Activated naive CD8-positive, alpha-beta T cell treated with anti-CD3 and anti-CD28 coated beads, Interleukin-2, amount 10 ng/mL, durations not matched to agents 7 days and 5 days (primary cell): ENCODE results near the gene UTF1. TPM values are rescaled to one million over a fixed set of nuclear protein-coding genes. Genes with fewer than 3 reads are reported as not detected.

ENCODE experiments used
- ATAC-seq: fragments of 150-1000 bp; cut with Tn5 transposase; one replicate; pipeline ENCODE4 v1.10.0; 2021; ENCODE audit warnings: low read depth, moderate library complexity
- POLR2A ChIA-PET: fragments of 350-600 bp; sonication (Branson Sonifier 250); formaldehyde crosslinking; loops from one replicate; lab custom pipeline; 2021; ENCODE audit warnings: antibody characterized with exemption; lab: Charles Lee
- DNase-seq: peaks from one replicate; pipeline ENCODE4 v3.0.0; 2021
- H3K27ac Mint-ChIP-seq: one replicate; pipeline ENCODE4 v1.8.0; 2022; ENCODE audit warnings: mild to moderate bottlenecking, mixed read lengths
- H3K27me3 Mint-ChIP-seq: one replicate; pipeline ENCODE4 v1.8.0; 2022; ENCODE audit warnings: mild to moderate bottlenecking, moderate library complexity, mixed read lengths
- H3K36me3 Mint-ChIP-seq: one replicate; pipeline ENCODE4 v1.8.0; 2021; ENCODE audit warnings: mild to moderate bottlenecking, mixed read lengths
- H3K4me1 Mint-ChIP-seq: one replicate; pipeline ENCODE4 v1.8.0; 2021; ENCODE audit warnings: mixed read lengths
- H3K4me3 Mint-ChIP-seq: one replicate; pipeline ENCODE4 v1.8.0; 2022; ENCODE audit warnings: mild to moderate bottlenecking, moderate library complexity, mixed read lengths
- H3K9me3 Mint-ChIP-seq: one replicate; pipeline ENCODE4 v1.8.0; 2021; ENCODE audit warnings: mixed read lengths
- total RNA-seq, 2 experiments: library from RNA; stranded (reverse); gene quantifications; one replicate each; pipeline ENCODE4 v1.2.3, GENCODE V29; 2021

UTF1 gene
- total RNA-seq, 2 experiments from 2014 or later: not detected

DNA sequence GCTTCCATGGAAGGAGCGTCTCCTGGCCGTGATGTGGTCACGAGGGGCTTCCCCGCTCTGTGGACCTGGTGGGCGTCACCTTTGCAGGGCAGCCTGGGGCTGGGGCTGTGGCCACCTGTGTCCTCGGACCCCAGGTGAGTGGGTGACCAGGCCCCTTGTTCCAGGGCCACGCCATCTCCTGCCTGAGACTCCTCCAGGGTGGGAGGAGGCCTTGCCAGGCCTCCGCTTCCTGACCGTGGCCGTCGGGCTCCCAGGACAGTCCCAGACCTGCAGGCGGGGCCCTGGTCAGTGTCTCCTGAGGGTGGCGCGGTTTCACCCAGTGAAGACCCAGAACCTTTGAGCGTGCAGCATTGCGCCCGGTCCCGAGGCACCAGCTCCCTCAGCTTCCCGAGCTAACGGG lies 20.4 kb upstream of the UTF1 start:
- no peaks in the 10 kb centered on the region for H3K27me3 Mint-ChIP-seq
- peaks cover 2% of the 10 kb centered on the region for H3K4me1 Mint-ChIP-seq
- H3K27ac Mint-ChIP-seq: no peak overlapping the region
- no peaks in the 10 kb centered on the region for H3K36me3 Mint-ChIP-seq
- ATAC-seq: no peak
- H3K9me3 Mint-ChIP-seq: no peaks in the 10 kb centered on the region
- POLR2A ChIA-PET: no interaction called here
- no peak overlapping the region for H3K4me3 Mint-ChIP-seq
- no peak for DNase-seq

DNA sequence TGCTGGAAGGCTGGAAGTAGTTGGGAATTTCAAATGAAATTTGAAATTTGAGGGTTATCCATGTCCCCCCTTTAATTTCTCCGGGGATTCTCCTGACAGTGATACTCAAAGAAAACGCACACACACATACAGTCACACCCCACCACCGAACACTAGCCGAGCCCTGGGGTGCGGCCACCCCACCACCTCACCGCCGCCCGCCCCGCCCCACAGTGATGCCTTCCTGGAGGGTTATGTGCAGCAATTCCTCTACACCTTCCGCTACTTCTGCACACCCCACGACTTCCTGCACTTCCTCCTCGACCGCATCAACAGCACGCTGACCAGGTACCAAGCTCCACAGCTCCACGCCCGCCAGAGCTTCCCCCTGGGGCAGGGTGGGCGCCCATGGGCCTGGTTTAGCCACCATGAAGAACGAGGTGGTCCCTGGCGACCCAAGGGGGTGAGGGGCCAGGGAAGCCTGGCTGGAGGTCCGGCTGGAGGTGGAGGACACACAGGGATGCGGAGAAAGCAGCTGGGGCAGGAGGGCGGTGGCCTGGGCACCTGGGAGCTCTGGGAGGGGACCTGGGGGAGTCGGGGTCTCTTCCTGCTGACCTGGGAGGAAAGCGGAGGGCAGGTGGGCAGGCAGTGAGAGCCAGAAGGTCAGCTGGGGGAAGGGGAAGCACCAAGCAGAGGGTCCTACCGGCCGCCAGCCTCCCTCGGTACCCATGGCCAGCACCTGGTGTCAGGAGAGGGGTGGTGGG lies 19.4 kb upstream of the UTF1 start:
- H3K4me1 Mint-ChIP-seq: peaks cover 2% of the 10 kb centered on the region
- ATAC-seq (peak; percentile 39), DNase-seq (no peak)
- POLR2A ChIA-PET: no interaction called here
- peak overlapping the region; percentile 59 for H3K4me3 Mint-ChIP-seq
- H3K9me3 Mint-ChIP-seq: no peaks in the 10 kb centered on the region
- H3K27me3 Mint-ChIP-seq: no peaks in the 10 kb centered on the region
- H3K36me3 Mint-ChIP-seq: no peaks in the 10 kb centered on the region
- peak overlapping the region; percentile 61 for H3K27ac Mint-ChIP-seq

DNA sequence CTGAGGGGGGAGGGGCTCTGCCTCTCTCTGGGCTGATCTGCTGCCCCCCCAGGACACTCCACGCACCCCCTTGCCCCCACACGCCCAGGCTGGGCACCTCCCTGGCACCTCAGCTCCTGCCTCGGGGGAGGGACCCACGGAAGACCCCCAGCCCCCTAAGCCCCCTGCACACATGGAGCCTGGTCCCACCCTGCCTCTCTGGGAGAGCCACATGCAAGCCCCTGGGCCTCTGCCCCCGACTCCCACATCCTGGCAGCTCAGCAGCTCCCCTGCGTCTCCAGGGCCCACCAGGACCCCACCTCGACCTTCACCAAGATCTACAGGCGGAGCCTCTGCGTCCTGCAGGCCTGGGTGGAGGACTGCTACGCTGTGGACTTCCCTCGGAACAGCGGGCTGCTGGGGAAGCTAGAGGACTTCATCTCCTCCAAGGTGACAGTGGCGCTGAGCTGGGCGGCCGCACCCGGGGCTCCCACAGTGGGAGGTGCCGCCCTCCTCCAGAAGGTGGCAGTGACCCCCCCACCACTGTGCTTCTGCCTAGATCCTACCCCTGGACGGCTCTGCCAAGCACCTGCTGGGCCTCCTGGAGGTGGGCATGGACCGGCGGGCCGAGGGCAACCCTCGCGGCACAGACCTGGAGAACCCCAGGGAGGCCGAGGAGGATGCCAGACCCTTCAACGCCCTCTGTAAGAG lies 18.7 kb upstream of the UTF1 start:
- no peak for ATAC-seq

DNA sequence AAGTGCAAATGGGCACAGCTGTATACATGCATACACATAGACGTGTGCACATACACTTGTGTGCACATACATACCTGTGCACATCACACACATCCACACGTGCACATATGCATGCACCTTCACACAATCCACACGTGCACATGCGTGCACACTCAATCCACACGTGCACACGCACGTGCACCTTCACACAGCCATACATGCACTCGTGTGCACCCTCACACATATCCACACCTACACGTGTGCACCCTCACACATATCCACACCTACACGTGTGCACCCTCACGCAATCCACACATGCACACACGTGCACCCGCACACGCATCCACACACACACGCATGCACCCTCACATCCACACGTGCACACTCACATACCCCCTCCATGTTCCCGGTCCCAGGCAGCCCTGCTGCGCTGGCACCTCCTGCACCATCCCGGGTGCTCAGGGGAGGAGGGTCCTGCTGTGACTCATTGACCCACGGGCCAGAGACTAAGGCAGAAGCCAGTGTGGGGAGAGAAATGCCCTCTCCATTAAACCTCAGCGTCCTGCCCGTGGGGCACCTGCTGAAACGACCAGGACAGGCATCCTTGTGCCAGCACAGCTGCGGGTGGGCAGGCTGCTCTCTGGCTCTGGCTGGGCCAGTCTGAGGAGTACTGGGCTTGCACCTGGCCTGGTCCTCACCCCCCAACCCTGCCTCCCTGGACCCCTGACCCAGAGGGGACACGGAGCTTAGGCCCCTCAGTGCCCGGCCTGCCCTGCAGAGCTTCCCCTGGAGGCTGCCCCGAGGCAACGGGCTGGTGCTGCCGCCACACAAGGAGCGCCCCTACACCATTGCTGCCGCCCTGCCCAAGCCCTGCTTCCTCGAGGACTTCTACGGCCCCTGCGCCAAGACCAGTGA lies 17.8 kb upstream of the UTF1 start:
- Mint-ChIP-seq H3K4me1 (peaks cover 2% of the 10 kb centered on the region), H3K9me3 (no peaks in the 10 kb centered on the region), H3K27me3 (no peaks in the 10 kb centered on the region), H3K4me3 (no peak overlapping the region), H3K27ac (no peak overlapping the region), H3K36me3 (no peaks in the 10 kb centered on the region)
- POLR2A ChIA-PET: no interaction called here
- DNase-seq: no peak
- ATAC-seq: no peak

More for the DNA sequence above, 18.7 kb upstream of the UTF1 start:
- Mint-ChIP-seq H3K27me3 (no peaks in the 10 kb centered on the region), H3K4me1 (peaks cover 2% of the 10 kb centered on the region), H3K27ac (no peak overlapping the region), H3K9me3 (no peaks in the 10 kb centered on the region), H3K4me3 (no peak overlapping the region), H3K36me3 (no peaks in the 10 kb centered on the region)
- DNase-seq: no peak
- POLR2A ChIA-PET: no interaction called here

DNA sequence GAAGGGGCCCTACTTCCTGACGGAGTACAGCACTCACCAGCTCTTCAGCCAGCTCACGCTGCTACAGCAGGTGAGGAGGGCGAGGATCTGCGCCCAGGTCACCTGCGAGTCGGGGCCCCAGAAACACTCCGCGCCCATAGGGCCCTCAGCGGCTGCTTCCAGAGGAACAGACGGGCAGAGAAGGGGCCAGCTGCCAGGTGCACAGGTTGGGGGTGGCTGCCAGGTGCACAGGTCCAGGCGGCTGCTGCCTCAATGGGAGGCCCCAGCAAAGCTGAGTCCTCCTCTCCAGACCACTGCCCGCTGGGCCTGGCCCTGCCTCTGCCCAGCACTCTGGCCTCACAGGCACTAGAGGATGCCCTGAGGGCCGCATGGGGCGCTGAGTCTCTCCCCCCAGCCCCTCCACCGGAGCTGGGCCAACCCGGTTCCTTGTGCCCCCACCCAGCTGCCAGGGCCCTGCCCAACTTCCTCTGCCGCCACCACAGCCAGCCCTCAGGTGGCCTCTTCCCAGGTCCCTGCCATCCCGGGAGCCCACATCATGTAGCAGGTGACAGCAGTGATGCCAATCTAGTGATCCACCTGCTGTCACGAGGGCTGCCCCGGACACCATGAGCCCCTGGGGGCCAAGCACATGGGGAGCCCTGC lies 17.0 kb upstream of the UTF1 start:
- POLR2A ChIA-PET: no interaction called here
- Mint-ChIP-seq H3K27ac (no peak overlapping the region), H3K4me1 (peaks cover 2% of the 10 kb centered on the region), H3K4me3 (no peak overlapping the region), H3K27me3 (no peaks in the 10 kb centered on the region), H3K9me3 (no peaks in the 10 kb centered on the region), H3K36me3 (no peaks in the 10 kb centered on the region)
- ATAC-seq (no peak), DNase-seq (no peak)

DNA sequence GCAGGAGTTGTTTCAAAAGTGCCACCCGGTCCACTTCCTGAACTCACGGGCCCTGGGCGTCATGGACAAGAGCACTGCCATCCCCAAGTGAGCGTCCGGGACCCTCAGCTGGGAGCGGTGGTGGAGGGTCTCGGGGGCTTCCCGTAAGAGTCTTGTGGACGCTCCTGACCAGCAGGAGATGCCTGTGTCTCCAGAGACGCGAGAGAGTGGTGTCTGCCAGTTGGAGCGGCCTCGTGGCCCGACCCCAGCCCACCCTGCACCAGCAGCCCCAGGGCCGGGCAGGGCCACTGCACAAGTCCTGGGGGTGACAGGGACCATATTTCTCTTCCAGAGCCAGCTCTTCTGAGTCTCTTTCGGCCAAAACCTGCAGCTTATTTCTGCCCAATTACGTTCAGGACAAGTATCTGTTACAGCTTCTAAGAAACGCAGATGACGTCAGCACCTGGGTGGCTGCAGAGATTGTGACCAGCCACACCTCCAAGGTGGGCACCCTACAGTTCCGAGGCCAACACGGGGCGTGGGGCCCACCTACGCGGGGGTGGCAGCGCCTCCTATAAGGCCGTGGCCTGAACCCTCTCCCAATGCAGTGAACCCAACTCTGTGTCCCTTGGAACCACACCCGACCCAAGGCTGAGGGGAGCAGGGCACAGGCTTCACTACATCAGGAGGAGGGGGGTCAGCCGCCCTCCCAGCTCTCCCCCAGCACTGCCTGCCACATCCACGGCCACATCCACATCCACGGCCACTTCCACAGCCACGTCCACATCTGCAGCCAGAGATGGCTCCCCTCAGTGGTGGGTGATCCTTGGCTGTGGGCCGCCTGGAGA lies 16.2 kb upstream of the UTF1 start:
- DNase-seq: no peak
- no peak overlapping the region for H3K27ac Mint-ChIP-seq
- no peaks in the 10 kb centered on the region for H3K9me3 Mint-ChIP-seq
- POLR2A ChIA-PET: no interaction called here
- H3K4me1 Mint-ChIP-seq: peaks cover 2% of the 10 kb centered on the region
- H3K4me3 Mint-ChIP-seq: no peak overlapping the region
- no peaks in the 10 kb centered on the region for H3K36me3 Mint-ChIP-seq
- H3K27me3 Mint-ChIP-seq: no peaks in the 10 kb centered on the region
- no peak for ATAC-seq

DNA sequence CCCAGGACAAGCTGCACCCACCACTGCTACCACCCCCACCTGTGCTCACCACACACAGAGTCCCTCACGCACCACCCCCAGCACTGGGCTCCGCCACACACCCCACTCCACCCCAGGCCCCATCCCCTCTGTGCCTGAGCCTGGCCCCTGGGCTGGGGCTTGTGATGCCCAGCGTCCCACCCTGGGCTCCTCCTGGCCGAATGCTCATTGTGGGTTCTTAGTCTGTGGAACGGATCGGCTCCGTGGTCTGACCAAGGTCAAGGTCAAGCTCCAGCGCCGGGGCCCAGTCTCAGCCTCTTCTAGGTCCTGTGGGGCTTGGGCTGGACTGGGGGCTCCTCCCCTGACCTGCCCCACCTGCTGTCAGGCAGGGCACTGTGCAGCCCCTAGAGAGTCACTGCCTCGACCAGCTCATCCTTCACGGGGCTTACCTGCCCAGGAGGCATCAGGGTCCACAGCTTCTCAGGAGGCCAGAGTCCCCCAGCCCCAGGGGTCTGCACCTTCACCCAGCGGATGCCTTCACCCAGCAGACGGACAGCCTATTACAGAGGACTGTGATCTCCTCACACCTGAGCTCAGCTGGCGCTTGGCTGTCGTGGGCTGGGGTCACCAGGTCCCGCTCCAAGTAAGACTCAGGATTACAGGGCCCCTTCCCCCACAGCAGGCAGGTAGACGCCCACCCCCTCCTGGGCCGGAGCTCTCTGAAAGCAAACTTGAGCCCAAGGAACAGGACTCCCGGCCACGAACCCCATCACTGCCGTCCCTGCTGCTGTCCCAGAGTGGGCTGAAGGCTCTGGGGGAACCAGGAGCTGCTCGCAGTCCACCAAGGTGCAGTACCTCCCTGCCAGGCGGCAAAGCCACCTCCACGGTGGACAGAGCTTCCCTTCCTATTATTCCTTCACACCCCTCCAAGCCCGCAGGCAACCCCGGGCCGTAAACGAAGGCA lies 15.3 kb upstream of the UTF1 start:
- H3K27me3 Mint-ChIP-seq: no peaks in the 10 kb centered on the region
- H3K27ac Mint-ChIP-seq: no peak overlapping the region
- ATAC-seq (no peak), DNase-seq (no peak)
- H3K4me1 Mint-ChIP-seq: peaks cover 2% of the 10 kb centered on the region
- no peaks in the 10 kb centered on the region for H3K9me3 Mint-ChIP-seq
- no peak overlapping the region for H3K4me3 Mint-ChIP-seq
- no peaks in the 10 kb centered on the region for H3K36me3 Mint-ChIP-seq
- POLR2A ChIA-PET: no interaction called here

DNA sequence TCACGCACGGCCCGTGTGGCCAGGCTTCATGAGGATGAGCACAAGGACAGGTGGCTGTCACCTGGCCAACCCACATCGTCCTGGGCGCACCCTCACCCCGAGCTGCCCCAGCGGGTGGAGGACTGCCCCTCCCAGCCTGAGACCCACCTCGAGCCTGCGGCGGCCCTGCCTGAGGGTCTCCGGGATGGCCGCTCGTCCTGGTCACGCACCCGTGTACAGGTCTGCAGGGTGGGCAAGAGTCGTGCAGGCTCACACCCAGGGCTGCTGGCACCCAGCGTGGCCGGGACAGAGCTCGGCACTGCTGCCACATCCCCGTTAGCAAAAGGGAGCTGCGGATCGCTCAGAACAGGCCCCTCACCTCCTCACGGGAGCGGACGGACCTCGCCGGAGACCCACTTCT lies 14.4 kb upstream of the UTF1 start:
- DNase-seq: no peak
- H3K27ac Mint-ChIP-seq: no peak overlapping the region
- no peak overlapping the region for H3K4me3 Mint-ChIP-seq
- no peaks in the 10 kb centered on the region for H3K27me3 Mint-ChIP-seq
- H3K4me1 Mint-ChIP-seq: peaks cover under 1% of the 10 kb centered on the region
- ATAC-seq: no peak
- H3K9me3 Mint-ChIP-seq: no peaks in the 10 kb centered on the region
- H3K36me3 Mint-ChIP-seq: no peaks in the 10 kb centered on the region
- POLR2A ChIA-PET: no interaction called here

DNA sequence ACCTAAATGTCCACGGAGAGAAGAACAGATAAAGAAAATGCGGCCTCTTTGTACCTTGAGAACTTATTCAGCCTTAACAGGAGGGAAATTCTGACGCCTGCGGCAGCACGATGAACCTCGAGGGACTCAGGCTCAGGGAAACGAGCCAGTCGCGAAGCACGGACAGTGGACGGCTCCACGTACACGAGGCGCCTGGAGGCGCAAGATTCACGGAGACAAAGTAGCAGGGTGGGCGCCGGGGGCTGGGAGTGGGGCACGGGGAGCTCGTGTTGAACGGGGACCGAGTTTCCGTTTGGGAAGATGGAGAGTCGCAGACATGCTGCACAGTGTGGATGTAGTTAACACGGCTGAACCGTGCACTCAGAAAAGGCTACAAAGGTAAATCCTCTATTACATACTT lies 13.2 kb upstream of the UTF1 start:
- Mint-ChIP-seq H3K36me3 (no peaks in the 10 kb centered on the region), H3K4me1 (peaks cover 1% of the 10 kb centered on the region), H3K4me3 (no peak overlapping the region), H3K27ac (no peak overlapping the region), H3K9me3 (no peaks in the 10 kb centered on the region), H3K27me3 (peaks cover 2% of the 10 kb centered on the region)
- ATAC-seq (no peak), DNase-seq (no peak)
- POLR2A ChIA-PET: no interaction called here

DNA sequence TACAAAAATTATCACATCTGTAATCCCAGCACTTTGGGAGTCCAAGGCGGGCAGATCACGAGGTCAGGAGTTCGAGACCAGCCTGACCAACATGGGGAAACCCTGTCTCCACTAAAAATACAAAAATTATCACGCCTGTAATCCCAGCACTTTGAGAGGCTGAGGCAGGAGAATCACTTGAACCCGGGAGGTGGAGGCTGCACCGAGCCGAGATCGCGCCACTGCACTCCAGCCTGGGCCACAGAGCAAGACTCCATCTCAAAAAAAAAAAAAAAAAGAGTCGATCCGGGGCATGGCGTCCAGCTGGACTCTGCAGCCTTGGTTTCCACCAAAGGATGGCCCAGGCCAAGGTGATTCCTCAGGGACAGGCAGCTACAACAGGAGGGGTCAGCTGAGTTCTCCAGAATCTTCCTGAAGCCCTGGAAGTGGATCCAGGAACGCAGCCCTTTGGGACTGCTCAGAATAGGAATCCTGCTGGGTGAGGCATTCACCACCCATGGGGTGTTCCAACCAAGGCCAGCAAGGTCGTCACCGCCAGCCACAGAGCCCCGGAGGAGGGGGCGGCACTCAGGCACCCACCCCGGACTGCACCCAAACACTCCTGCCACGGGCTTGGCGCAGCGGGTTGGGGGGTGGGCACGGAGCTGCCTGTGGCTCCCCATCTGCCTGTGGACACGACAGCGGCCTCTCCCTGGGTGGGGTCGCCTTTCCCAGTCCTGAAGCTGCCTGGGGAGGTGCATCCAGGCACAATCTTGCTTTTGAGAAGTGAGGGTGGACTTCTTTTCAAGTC lies 12.0 kb upstream of the UTF1 start:
- no peak for DNase-seq

DNA sequence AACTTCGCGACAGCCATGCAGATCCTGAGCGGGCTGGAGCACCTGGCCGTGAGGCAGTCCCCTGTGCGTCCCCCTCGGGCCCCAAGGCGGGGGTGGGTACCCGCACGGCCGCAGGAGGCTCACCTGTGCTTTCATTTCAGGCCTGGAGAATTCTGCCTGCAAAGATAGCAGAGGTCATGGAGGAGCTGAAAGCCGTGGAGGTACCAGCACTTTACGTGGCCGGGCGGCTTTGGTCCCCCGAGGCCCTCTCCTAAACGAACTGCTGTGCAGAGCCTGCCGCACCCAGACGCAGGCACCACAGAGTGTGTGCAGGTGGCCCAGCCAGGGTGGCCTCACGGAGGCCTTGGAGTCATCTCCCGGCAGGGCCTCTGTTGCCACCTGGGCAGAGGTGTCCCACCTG lies 11.1 kb upstream of the UTF1 start:
- Mint-ChIP-seq H3K4me1 (peaks cover 1% of the 10 kb centered on the region), H3K27me3 (peaks cover 2% of the 10 kb centered on the region), H3K9me3 (no peaks in the 10 kb centered on the region), H3K36me3 (no peaks in the 10 kb centered on the region), H3K4me3 (no peak overlapping the region), H3K27ac (no peak overlapping the region)
- DNase-seq (no peak), ATAC-seq (no peak)
- POLR2A ChIA-PET: no interaction called here

More for the DNA sequence above, 12.0 kb upstream of the UTF1 start:
- Mint-ChIP-seq H3K36me3 (no peaks in the 10 kb centered on the region), H3K9me3 (no peaks in the 10 kb centered on the region), H3K4me3 (no peak overlapping the region), H3K27ac (no peak overlapping the region), H3K27me3 (peaks cover 2% of the 10 kb centered on the region), H3K4me1 (peaks cover 1% of the 10 kb centered on the region)
- ATAC-seq: no peak
- POLR2A ChIA-PET: no interaction called here
